SK-N-SH treated with all-trans-retinoic acid at 6 μM for 48 hours (cell line): ENCODE results near the gene KRTAP4-8.
"Not testable (repeated sequence)": the region's sequence is repeated elsewhere in the genome, so short reads cannot be mapped to it uniquely, and the experiment has no call there.

ENCODE experiments used
- ATAC-seq: fragments of 200-7000 bp; cut with Tn5 transposase; 3 replicates; pipeline ENCODE4 v1.9.1; 2020; ENCODE audit warnings: mild to moderate bottlenecking, moderate library complexity
- ARNTL ChIP-seq: fragments of 450-650 bp; formaldehyde crosslinking; IDR thresholded peaks from 2 replicates; pipeline ENCODE4 v1.5.0; 2020; ENCODE audit warnings: low read depth, mild to moderate bottlenecking, moderate library complexity, borderline replicate concordance
- BACH2 ChIP-seq: fragments of 250-450 bp; sonication (Bioruptor Pico); IDR thresholded peaks from 2 replicates; pipeline ENCODE4 v1.9.0; 2021; ENCODE audit warnings: mild to moderate bottlenecking, borderline replicate concordance
- CSDC2 ChIP-seq: fragments of 250-450 bp; sonication (Bioruptor Pico); IDR thresholded peaks from 2 replicates; pipeline ENCODE4 v1.5.0; 2020; ENCODE audit warnings: mild to moderate bottlenecking, moderate library complexity
- OSR1 ChIP-seq: fragments of 250-450 bp; sonication (Bioruptor Pico); IDR thresholded peaks from 2 replicates; pipeline ENCODE4 v1.8.0; 2022; ENCODE audit warnings: moderate library complexity, mild to moderate bottlenecking, inconsistent platforms
- PPARA ChIP-seq: fragments of 250-450 bp; sonication (Bioruptor Pico); IDR thresholded peaks from 2 replicates; pipeline ENCODE4 v1.5.0; 2020; ENCODE audit warnings: mild to moderate bottlenecking, borderline replicate concordance
- RARB ChIP-seq: fragments of 250-450 bp; sonication (Bioruptor Pico); IDR thresholded peaks from 2 replicates; pipeline ENCODE4 v1.8.0; 2021; ENCODE audit warnings: mild to moderate bottlenecking, moderate library complexity
- SNAI2 ChIP-seq: fragments of 250-450 bp; sonication (Bioruptor Pico); IDR thresholded peaks from 2 replicates; pipeline ENCODE4 v1.5.0; 2020; ENCODE audit warnings: mild to moderate bottlenecking, moderate library complexity
- TCF4 ChIP-seq: fragments of 250-450 bp; sonication (Bioruptor Pico); IDR thresholded peaks from 2 replicates; pipeline ENCODE4 v1.8.0; 2021; ENCODE audit warnings: mild to moderate bottlenecking, moderate library complexity, borderline replicate concordance
- TOX ChIP-seq: fragments of 250-450 bp; sonication (Bioruptor Pico); IDR thresholded peaks from 2 replicates; pipeline ENCODE4 v1.8.0; 2021; ENCODE audit warnings: mild to moderate bottlenecking, moderate library complexity, borderline replicate concordance
- ZC3H10 ChIP-seq: fragments of 250-450 bp; sonication (Bioruptor Pico); IDR thresholded peaks from 2 replicates; pipeline ENCODE4 v1.5.1; 2021; ENCODE audit warnings: mild to moderate bottlenecking, moderate library complexity
- ZFP3 ChIP-seq: fragments of 250-450 bp; sonication (Bioruptor Pico); IDR thresholded peaks from 2 replicates; pipeline ENCODE4 v1.5.0; 2020; ENCODE audit warnings: mild to moderate bottlenecking, moderate library complexity
- ZFP30 ChIP-seq: fragments of 450-650 bp; formaldehyde crosslinking; IDR thresholded peaks from 2 replicates; pipeline ENCODE4 v1.5.0; 2022; ENCODE audit warnings: mild to moderate bottlenecking, moderate library complexity
- ZNF565 ChIP-seq: fragments of 450-650 bp; formaldehyde crosslinking; conservative IDR thresholded peaks from 2 replicates; pipeline ENCODE4 v1.5.0; 2020; ENCODE audit warnings: low read depth, mild to moderate bottlenecking, moderate library complexity
- ZNF70 ChIP-seq: fragments of 450-650 bp; formaldehyde crosslinking; IDR thresholded peaks from 2 replicates; pipeline ENCODE4 v1.5.0; 2020; ENCODE audit warnings: mild to moderate bottlenecking, moderate library complexity
- ZNF8 ChIP-seq: fragments of 450-650 bp; formaldehyde crosslinking; IDR thresholded peaks from 2 replicates; pipeline ENCODE4 v1.5.0; 2020; ENCODE audit warnings: mild to moderate bottlenecking, moderate library complexity
- TF ChIP-seq, protein P1 (sequence below): fragments of 250-450 bp; sonication (Bioruptor Pico); IDR thresholded peaks from 2 replicates; pipeline ENCODE4 v1.5.1; 2020; ENCODE audit warnings: low read depth, mild to moderate bottlenecking, moderate library complexity
- TF ChIP-seq, protein P2 (sequence below): fragments of 250-450 bp; sonication (Bioruptor Pico); IDR thresholded peaks from 2 replicates; pipeline ENCODE4 v1.5.0; 2020; ENCODE audit warnings: mild to moderate bottlenecking, moderate library complexity
- TF ChIP-seq, protein P3 (sequence below): fragments of 250-450 bp; sonication (Bioruptor Pico); IDR thresholded peaks from 2 replicates; pipeline ENCODE4 v1.5.1; 2021; ENCODE audit warnings: mild to moderate bottlenecking, moderate library complexity
- TF ChIP-seq, protein P4 (sequence below): fragments of 250-450 bp; sonication (Bioruptor Pico); IDR thresholded peaks from 2 replicates; pipeline ENCODE4 v1.8.0; 2021; ENCODE audit warnings: low read depth, mild to moderate bottlenecking, moderate library complexity, borderline replicate concordance
- TF ChIP-seq, protein P5 (sequence below): fragments of 250-450 bp; sonication (Bioruptor Pico); IDR thresholded peaks from 2 replicates; pipeline ENCODE4 v1.8.0; 2020; ENCODE audit warnings: mild to moderate bottlenecking, moderate library complexity, borderline replicate concordance

Gene KRTAP4-8

DNA sequence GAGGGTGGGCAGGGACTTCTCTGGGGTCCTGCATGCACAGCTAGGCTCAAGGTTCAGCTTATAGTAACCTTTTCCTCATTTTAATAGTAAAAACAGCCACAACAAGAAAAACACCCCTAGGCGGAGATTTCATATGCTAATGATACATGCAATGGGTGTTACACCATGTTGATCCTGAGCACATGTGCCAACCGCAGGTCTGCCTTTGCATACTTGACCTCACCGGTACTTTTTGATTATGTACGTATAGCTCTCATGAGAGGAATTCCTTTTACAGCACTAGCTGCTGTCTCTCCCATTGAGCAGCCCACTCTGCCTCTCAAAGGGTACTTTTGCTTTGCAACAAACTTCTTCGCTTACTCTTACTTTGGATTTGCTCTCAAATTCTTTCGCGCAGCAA is 1.9 kb downstream of the KRTAP4-8 start:
- no peak for ATAC-seq
- TF ChIP-seq, protein P1, sequence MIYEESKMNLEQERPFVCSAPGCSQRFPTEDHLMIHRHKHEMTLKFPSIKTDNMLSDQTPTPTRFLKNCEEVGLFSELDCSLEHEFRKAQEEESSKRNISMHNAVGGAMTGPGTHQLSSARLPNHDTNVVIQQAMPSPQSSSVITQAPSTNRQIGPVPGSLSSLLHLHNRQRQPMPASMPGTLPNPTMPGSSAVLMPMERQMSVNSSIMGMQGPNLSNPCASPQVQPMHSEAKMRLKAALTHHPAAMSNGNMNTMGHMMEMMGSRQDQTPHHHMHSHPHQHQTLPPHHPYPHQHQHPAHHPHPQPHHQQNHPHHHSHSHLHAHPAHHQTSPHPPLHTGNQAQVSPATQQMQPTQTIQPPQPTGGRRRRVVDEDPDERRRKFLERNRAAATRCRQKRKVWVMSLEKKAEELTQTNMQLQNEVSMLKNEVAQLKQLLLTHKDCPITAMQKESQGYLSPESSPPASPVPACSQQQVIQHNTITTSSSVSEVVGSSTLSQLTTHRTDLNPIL (CRISPR knock-in tag) = no peak
- TF ChIP-seq ARNTL (CRISPR knock-in tag) (no peak), ZFP30 (CRISPR knock-in tag) (no peak), ZNF70 (CRISPR knock-in tag) (no peak), TOX (CRISPR knock-in tag) (no peak), ZNF8 (CRISPR knock-in tag) (no peak), OSR1 (no peak), ZFP3 (no peak), BACH2 (no peak), TCF4 (no peak), ZNF565 (CRISPR knock-in tag) (no peak), ZC3H10 (CRISPR knock-in tag) (no peak), PPARA (CRISPR knock-in tag) (no peak), SNAI2 (CRISPR knock-in tag) (no peak), RARB (no peak)
- TF ChIP-seq, protein P2, sequence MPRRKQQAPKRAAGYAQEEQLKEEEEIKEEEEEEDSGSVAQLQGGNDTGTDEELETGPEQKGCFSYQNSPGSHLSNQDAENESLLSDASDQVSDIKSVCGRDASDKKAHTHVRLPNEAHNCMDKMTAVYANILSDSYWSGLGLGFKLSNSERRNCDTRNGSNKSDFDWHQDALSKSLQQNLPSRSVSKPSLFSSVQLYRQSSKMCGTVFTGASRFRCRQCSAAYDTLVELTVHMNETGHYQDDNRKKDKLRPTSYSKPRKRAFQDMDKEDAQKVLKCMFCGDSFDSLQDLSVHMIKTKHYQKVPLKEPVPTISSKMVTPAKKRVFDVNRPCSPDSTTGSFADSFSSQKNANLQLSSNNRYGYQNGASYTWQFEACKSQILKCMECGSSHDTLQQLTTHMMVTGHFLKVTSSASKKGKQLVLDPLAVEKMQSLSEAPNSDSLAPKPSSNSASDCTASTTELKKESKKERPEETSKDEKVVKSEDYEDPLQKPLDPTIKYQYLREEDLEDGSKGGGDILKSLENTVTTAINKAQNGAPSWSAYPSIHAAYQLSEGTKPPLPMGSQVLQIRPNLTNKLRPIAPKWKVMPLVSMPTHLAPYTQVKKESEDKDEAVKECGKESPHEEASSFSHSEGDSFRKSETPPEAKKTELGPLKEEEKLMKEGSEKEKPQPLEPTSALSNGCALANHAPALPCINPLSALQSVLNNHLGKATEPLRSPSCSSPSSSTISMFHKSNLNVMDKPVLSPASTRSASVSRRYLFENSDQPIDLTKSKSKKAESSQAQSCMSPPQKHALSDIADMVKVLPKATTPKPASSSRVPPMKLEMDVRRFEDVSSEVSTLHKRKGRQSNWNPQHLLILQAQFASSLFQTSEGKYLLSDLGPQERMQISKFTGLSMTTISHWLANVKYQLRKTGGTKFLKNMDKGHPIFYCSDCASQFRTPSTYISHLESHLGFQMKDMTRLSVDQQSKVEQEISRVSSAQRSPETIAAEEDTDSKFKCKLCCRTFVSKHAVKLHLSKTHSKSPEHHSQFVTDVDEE (CRISPR knock-in tag) = no peak
- TF ChIP-seq, protein P3, sequence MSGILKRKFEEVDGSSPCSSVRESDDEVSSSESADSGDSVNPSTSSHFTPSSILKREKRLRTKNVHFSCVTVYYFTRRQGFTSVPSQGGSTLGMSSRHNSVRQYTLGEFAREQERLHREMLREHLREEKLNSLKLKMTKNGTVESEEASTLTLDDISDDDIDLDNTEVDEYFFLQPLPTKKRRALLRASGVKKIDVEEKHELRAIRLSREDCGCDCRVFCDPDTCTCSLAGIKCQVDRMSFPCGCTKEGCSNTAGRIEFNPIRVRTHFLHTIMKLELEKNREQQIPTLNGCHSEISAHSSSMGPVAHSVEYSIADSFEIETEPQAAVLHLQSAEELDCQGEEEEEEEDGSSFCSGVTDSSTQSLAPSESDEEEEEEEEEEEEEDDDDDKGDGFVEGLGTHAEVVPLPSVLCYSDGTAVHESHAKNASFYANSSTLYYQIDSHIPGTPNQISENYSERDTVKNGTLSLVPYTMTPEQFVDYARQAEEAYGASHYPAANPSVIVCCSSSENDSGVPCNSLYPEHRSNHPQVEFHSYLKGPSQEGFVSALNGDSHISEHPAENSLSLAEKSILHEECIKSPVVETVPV (CRISPR knock-in tag) = no peak
- TF ChIP-seq, protein P4, sequence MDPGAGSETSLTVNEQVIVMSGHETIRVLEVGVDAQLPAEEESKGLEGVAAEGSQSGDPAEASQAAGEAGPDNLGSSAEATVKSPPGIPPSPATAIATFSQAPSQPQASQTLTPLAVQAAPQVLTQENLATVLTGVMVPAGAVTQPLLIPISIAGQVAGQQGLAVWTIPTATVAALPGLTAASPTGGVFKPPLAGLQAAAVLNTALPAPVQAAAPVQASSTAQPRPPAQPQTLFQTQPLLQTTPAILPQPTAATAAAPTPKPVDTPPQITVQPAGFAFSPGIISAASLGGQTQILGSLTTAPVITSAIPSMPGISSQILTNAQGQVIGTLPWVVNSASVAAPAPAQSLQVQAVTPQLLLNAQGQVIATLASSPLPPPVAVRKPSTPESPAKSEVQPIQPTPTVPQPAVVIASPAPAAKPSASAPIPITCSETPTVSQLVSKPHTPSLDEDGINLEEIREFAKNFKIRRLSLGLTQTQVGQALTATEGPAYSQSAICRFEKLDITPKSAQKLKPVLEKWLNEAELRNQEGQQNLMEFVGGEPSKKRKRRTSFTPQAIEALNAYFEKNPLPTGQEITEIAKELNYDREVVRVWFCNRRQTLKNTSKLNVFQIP (CRISPR knock-in tag) = no peak
- TF ChIP-seq, all 23 proteins: peak for 0

DNA sequence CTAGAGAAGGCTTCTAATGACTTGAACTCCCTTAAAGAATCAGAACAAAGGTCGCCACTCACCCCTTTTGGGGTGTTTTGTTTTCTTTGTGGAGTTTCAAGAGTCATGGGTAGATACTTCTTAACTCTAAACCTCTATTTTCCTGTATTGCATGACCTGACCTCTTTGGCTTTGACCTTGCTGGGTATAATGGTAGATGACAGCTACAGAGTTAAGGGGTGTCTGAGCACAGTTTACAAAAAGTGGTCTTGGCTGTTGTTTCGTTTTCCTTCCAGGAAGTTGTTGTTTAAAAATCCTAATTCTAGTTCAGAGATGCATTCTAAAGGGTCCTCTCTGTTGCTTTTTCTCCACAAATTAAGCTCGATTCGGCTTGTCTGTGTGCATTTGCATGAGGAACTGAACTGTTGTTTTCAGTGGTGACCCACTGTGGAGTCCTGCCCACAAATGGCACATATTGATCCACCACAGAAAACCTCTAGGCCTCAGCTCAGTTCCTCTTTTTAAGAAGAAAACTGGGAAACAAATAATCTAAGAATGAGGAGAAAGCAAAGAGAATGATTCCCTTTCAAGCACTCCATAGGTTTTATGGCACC is 9.1 kb downstream of the KRTAP4-8 start:
- not testable (repeated sequence) for ATAC-seq

DNA sequence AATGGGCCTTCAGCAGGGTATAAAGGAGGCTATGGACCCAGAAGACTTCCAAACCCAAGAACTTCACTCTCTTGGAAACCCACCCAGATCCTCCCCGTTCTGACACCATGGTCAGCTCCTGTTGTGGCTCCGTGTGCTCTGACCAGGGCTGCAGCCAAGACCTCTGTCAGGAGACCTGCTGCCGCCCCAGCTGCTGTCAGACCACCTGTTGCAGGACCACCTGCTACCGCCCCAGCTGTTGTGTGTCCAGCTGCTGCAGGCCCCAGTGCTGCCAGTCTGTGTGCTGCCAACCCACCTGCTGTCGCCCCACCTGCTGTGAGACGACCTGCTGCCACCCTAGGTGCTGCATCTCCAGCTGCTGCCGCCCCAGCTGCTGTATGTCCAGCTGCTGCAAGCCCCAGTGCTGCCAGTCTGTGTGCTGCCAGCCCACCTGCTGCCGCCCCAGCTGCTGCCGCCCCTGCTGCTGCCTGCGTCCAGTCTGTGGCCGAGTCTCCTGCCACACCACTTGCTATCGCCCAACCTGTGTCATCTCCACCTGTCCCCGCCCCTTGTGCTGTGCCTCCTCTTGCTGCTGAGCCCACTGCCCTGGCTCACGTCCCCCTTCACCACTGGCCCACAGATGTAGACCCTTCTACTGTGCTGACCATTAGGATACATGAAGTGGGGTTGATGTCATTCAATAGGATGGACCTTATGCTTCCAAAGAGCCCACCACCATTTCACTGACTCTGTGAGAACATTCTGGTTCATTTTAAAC is 13.7 kb downstream of the KRTAP4-8 start, which contains the start of gene KRTAP4-7:
KRTAP4-7 (plus strand) TSS at position 51 of the 757 bp plus-strand sequence; CDS start at position 108, 57 bp downstream.
- ATAC-seq = peak; percentile 47; the same call in 2 of the 3 replicates

DNA sequence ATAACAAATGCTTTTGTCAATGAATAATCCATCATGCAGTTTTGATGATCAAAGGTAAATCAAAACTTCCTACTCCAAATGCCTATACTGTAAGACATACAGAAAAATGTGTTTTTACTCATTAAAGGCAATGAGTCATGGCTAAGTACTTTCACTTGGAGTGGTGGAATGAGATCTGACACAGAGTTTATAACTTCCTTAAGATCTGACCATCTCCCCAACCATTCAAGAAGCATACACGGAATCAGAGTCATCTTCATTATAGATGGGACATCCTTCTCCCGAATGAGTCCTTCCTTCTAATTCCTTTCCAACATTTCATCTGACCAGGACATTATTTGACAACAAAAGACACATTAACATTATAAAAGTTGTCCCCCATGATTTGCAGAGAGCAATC is 14.5 kb downstream of the KRTAP4-8 start:
- peak; percentile 83 for ATAC-seq

DNA sequence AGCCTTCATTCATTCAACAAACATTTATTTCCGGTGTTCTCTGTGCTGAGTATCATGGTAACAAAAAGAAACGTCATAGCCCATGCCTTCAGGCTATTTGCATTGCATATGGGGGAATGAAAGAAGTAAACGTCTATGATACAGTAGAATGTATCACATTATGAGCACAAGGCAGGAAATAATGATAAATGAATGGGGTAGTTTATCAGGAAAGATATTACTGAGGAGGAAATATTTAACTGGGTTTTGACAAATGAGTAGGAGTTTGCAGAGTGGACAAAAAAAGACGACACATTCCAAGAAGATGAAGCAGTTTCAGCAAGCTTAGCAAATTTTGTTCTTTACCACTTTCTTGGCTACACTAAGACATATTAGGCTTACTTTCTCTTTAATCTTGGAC is 15.3 kb downstream of the KRTAP4-8 start:
- no peak for ATAC-seq
- no peak for TF ChIP-seq TOX (CRISPR knock-in tag)
- TF ChIP-seq SNAI2 (CRISPR knock-in tag) = no peak
- no peak for TF ChIP-seq ZNF8 (CRISPR knock-in tag)
- TF ChIP-seq TCF4 = no peak
- TF ChIP-seq, protein P3 (CRISPR knock-in tag) = no peak
- TF ChIP-seq, protein P5, sequence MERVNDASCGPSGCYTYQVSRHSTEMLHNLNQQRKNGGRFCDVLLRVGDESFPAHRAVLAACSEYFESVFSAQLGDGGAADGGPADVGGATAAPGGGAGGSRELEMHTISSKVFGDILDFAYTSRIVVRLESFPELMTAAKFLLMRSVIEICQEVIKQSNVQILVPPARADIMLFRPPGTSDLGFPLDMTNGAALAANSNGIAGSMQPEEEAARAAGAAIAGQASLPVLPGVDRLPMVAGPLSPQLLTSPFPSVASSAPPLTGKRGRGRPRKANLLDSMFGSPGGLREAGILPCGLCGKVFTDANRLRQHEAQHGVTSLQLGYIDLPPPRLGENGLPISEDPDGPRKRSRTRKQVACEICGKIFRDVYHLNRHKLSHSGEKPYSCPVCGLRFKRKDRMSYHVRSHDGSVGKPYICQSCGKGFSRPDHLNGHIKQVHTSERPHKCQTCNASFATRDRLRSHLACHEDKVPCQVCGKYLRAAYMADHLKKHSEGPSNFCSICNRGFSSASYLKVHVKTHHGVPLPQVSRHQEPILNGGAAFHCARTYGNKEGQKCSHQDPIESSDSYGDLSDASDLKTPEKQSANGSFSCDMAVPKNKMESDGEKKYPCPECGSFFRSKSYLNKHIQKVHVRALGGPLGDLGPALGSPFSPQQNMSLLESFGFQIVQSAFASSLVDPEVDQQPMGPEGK (CRISPR knock-in tag) = no peak
- no peak for TF ChIP-seq CSDC2 (CRISPR knock-in tag)
- no peak for TF ChIP-seq ZFP3
